ENCODE results near the gene LDB3.

LDB3 gene

GRCh38 chr10:86630079-86630478 lies 38.2 kb upstream of the LDB3 start (continued):
- TF ChIP-seq ZNF692 (tag by site-specific recombination; IDR thresholded peaks at IDR 0.05): no peak
- TF ChIP-seq ZNF280D (tag by site-specific recombination; IDR thresholded peaks at IDR 0.05): no peak
- TF ChIP-seq ZFP41 (tag by site-specific recombination; IDR thresholded peaks at IDR 0.05; ENCODE audit: borderline replicate concordance): no peak
- no peak for TF ChIP-seq ZNF768 (tag by site-specific recombination; IDR thresholded peaks at IDR 0.05)
- no peak for TF ChIP-seq ZFHX2 (tag by site-specific recombination; conservative IDR thresholded peaks at IDR 0.05)
- no peak for TF ChIP-seq ZNF639 (tag by site-specific recombination; IDR thresholded peaks at IDR 0.05)
- TF ChIP-seq BCL11B (tag by site-specific recombination; IDR thresholded peaks at IDR 0.05; ENCODE audit: low read depth): no peak
- no peak for TF ChIP-seq ZNF610 (tag by site-specific recombination; IDR thresholded peaks at IDR 0.05; ENCODE audit: borderline replicate concordance)
- TF ChIP-seq ZNF175 (tag by site-specific recombination; IDR thresholded peaks at IDR 0.05): no peak

GRCh38 chr10:86632009-86632800 lies 36.1 kb upstream of the LDB3 start:
- H3K4me1 ChIP-seq (ENCODE audit: control insufficient read depth, insufficient read depth, low read length): no peaks in the 10 kb centered on the region
- POLR2A ChIA-PET: no interaction called here
- H3K36me3 ChIP-seq (ENCODE audit: control insufficient read depth in 2 of 2, insufficient read depth in 1 of 2, low read length in 2 of 2): no peaks in the 10 kb centered on the region
- no peaks in the 10 kb centered on the region for H3K9me3 ChIP-seq (ENCODE audit: control insufficient read depth, insufficient read depth, low read depth, low read length)
- H3K4me3 ChIP-seq (ENCODE audit: low read depth, low read length): no peak overlapping the region
- no peak overlapping the region for H3K27ac ChIP-seq (ENCODE audit: extremely low read depth, low read depth, low read length)
- CTCF ChIA-PET: no interaction called here
- no peak for TF ChIP-seq ZNF596 (tag by site-specific recombination; IDR thresholded peaks at IDR 0.05)
- no peak for TF ChIP-seq ZEB2 (tag by site-specific recombination; IDR thresholded peaks at IDR 0.05)
- no peak for TF ChIP-seq EGR2 (tag by site-specific recombination; IDR thresholded peaks at IDR 0.05; ENCODE audit: low read depth)
- TF ChIP-seq ZNF175 (tag by site-specific recombination; IDR thresholded peaks at IDR 0.05): no peak
- no peak for TF ChIP-seq ZNF146 (tag by site-specific recombination; IDR thresholded peaks at IDR 0.05)
- no peak for TF ChIP-seq SCRT2 (tag by site-specific recombination; IDR thresholded peaks at IDR 0.05)
- TF ChIP-seq ZNF510 (tag by site-specific recombination; IDR thresholded peaks at IDR 0.05; ENCODE audit: insufficient replicate concordance): no peak
- TF ChIP-seq ZBTB8A (tag by site-specific recombination; IDR thresholded peaks at IDR 0.05): no peak
- no peak for TF ChIP-seq ZSCAN16 (tag by site-specific recombination; IDR thresholded peaks at IDR 0.05)
- no peak for TF ChIP-seq ZNF48 (tag by site-specific recombination; IDR thresholded peaks at IDR 0.05)
- TF ChIP-seq ZSCAN30 (tag by site-specific recombination; IDR thresholded peaks at IDR 0.05): no peak
- TF ChIP-seq KLF10 (tag by site-specific recombination; IDR thresholded peaks at IDR 0.05): no peak
- no peak for TF ChIP-seq ZNF394 (tag by site-specific recombination; IDR thresholded peaks at IDR 0.05; ENCODE audit: borderline replicate concordance)
